H1 (cell line): ENCODE measurements around the gene SLC25A42. TPM values are rescaled to one million over a fixed set of nuclear protein-coding genes. Genes with fewer than 3 reads are reported as not detected.

ENCODE experiments used
- CTCF ChIA-PET: fragments of 300-600 bp; sonication (Branson Sonifier 250); formaldehyde crosslinking; loops from one replicate; lab custom pipeline; 2021; ENCODE audit not compliant: partially characterized antibody; lab: Charles Lee
- POLR2A ChIA-PET: fragments of 300-600 bp; sonication (Branson Sonifier 250); formaldehyde crosslinking; loops from one replicate; lab custom pipeline; 2021; ENCODE audit warnings: inconsistent platforms; ENCODE audit not compliant: partially characterized antibody; lab: Charles Lee
- DNase-seq, 2 experiments: peaks; one replicate each; pipeline versions ENCODE4 v3.0.0 to v3.0.0-alpha.2; 2010 to 2022; ENCODE audit warnings: low spot score in 2 of 2, low read depth in 1 of 2, mixed read lengths in 1 of 2
- FAIRE-seq: peaks from 2 replicates; lab custom pipeline; 2011; peaks lifted over from hg19 to GRCh38; lab: Jason Lieb, UNC
- H2AFZ ChIP-seq: 2 replicates; pipeline ENCODE4 v1.8.1; 2012; ENCODE audit warnings: low read length, inconsistent platforms
- H2AK5ac ChIP-seq: 2 replicates; pipeline ENCODE4 v1.6.1; 2013; ENCODE audit warnings: low read depth, low read length
- H2BK120ac ChIP-seq: replicated peaks from 2 replicates; pipeline ENCODE3; 2013; ENCODE audit warnings: low read depth, low read length, inconsistent platforms
- H2BK12ac ChIP-seq: 2 replicates; pipeline ENCODE4 v1.6.1; 2013; ENCODE audit warnings: low read depth, low read length
- H2BK15ac ChIP-seq: 2 replicates; pipeline ENCODE4 v1.6.1; 2013; ENCODE audit warnings: low read length
- H2BK20ac ChIP-seq: 2 replicates; pipeline ENCODE4 v1.6.1; 2013; ENCODE audit warnings: low read length
- H2BK5ac ChIP-seq: 2 replicates; pipeline ENCODE4 v1.6.1; 2013; ENCODE audit warnings: low read depth, low read length
- H3K14ac ChIP-seq: 2 replicates; pipeline ENCODE4 v1.6.1; 2013; ENCODE audit warnings: inconsistent platforms; ENCODE audit not compliant: insufficient read length
- H3K18ac ChIP-seq: 2 replicates; pipeline ENCODE4 v1.6.1; 2013; ENCODE audit warnings: low read length; ENCODE audit errors: extremely low read depth
- H3K23ac ChIP-seq: 2 replicates; pipeline ENCODE4 v1.6.1; 2013; ENCODE audit warnings: inconsistent platforms; ENCODE audit not compliant: insufficient read length
- H3K23me2 ChIP-seq: 2 replicates; pipeline ENCODE4 v1.6.1; 2013; ENCODE audit warnings: low read depth, low read length
- H3K27ac ChIP-seq: 2 replicates; pipeline ENCODE4 v1.6.1; 2011; ENCODE audit warnings: low read depth, low read length, inconsistent platforms
- H3K27me3 ChIP-seq, 4 experiments: replicated peaks in 1 of 4; 1 replicate in 1 of 4; 2 replicates in 3 of 4; pipeline versions ENCODE4 v1.6.1 to v1.8.1; 2011 to 2013; ENCODE audit warnings: low read length in 3 of 4, mild to moderate bottlenecking in 3 of 4, inconsistent platforms in 2 of 4, mixed read lengths in 2 of 4, moderate library complexity in 1 of 4; ENCODE audit not compliant: control insufficient read depth in 3 of 4, insufficient read depth in 3 of 4; ENCODE audit errors: extremely low read depth in 1 of 4
- H3K36me3 ChIP-seq, 4 experiments: 2 replicates each; pipeline versions ENCODE4 v1.6.1 to v1.8.1; 2011 to 2013; ENCODE audit warnings: mild to moderate bottlenecking in 4 of 4, low read length in 3 of 4, moderate library complexity in 2 of 4, control low read depth in 1 of 4, inconsistent platforms in 1 of 4; ENCODE audit not compliant: insufficient read depth in 4 of 4, control insufficient read depth in 2 of 4
- H3K4ac ChIP-seq: replicated peaks from 2 replicates; pipeline ENCODE3; 2013; ENCODE audit warnings: low read length, low read depth, mixed read lengths, inconsistent platforms; ENCODE audit not compliant: insufficient read length
- H3K4me1 ChIP-seq, 4 experiments: replicated peaks in 1 of 4; 1 replicate in 1 of 4; 2 replicates in 3 of 4; pipeline versions ENCODE4 v1.6.1 to v1.8.1; 2011 to 2013; ENCODE audit warnings: low read length in 3 of 4, inconsistent platforms in 2 of 4, mixed read lengths in 1 of 4; ENCODE audit not compliant: insufficient read depth in 4 of 4, control insufficient read depth in 3 of 4
- H3K4me2 ChIP-seq, 2 experiments: 2 replicates each; pipeline versions ENCODE4 v1.6.1 to v1.8.1; 2011 to 2013; ENCODE audit warnings: low read depth in 2 of 2, low read length in 2 of 2, control low read depth in 1 of 2, inconsistent platforms in 1 of 2, mild to moderate bottlenecking in 1 of 2; ENCODE audit not compliant: insufficient read depth in 1 of 2
- H3K4me3 ChIP-seq, 4 experiments: fragments of 200-600, 300-600 bp in 1 of 4; sonication (generic), shearing (Covaris generic), sonication (Bioruptor Twin) in 1 of 4; 2 replicates each; pipeline versions ENCODE4 v1.5.1 to v1.8.1; 2011 to 2016; ENCODE audit warnings: low read length in 4 of 4, low read depth in 3 of 4, control low read depth in 2 of 4, inconsistent platforms in 2 of 4, mild to moderate bottlenecking in 2 of 4, mixed read lengths in 1 of 4, moderate library complexity in 1 of 4; ENCODE audit not compliant: insufficient read depth in 2 of 4; ENCODE audit errors: extremely low read depth in 1 of 4
- H3K56ac ChIP-seq: replicated peaks from 2 replicates; pipeline ENCODE3; 2013; ENCODE audit warnings: low read depth, mild to moderate bottlenecking, mixed read lengths, low read length, inconsistent platforms; ENCODE audit not compliant: insufficient read length
- H3K79me1 ChIP-seq: 2 replicates; pipeline ENCODE4 v1.6.1; 2013; ENCODE audit warnings: low read depth, low read length, control low read depth
- H3K79me2 ChIP-seq, 2 experiments: 2 replicates each; pipeline versions ENCODE4 v1.6.1 to v1.8.1; 2012 to 2013; ENCODE audit warnings: low read length in 2 of 2, mild to moderate bottlenecking in 2 of 2, inconsistent platforms in 1 of 2; ENCODE audit not compliant: insufficient read depth in 2 of 2, control insufficient read depth in 1 of 2
- H3K9ac ChIP-seq, 4 experiments: replicated peaks in 1 of 4; 1 replicate in 1 of 4; 2 replicates in 3 of 4; pipeline versions ENCODE4 v1.6.1 to v1.8.1; 2011 to 2013; ENCODE audit warnings: low read depth in 3 of 4, low read length in 3 of 4, control low read depth in 2 of 4, mild to moderate bottlenecking in 2 of 4, moderate library complexity in 2 of 4, inconsistent platforms in 1 of 4; ENCODE audit errors: extremely low read depth in 1 of 4
- H3K9me3 ChIP-seq, 2 experiments: 2 replicates each; pipeline versions ENCODE4 v1.6.1 to v1.8.1; 2012 to 2013; ENCODE audit warnings: mild to moderate bottlenecking in 2 of 2, moderate library complexity in 2 of 2, control low read depth in 1 of 2, inconsistent platforms in 1 of 2, low read depth in 1 of 2, low read length in 1 of 2, mixed read lengths in 1 of 2; ENCODE audit not compliant: insufficient read depth in 2 of 2
- H4K20me1 ChIP-seq, 2 experiments: replicated peaks in 1 of 2; 2 replicates each; pipeline versions ENCODE3 to v1.8.1; 2011 to 2013; ENCODE audit warnings: inconsistent platforms in 2 of 2, low read length in 2 of 2, mild to moderate bottlenecking in 1 of 2; ENCODE audit not compliant: insufficient read depth in 2 of 2, control insufficient read depth in 1 of 2
- H4K5ac ChIP-seq: 2 replicates; pipeline ENCODE4 v1.6.1; 2013; ENCODE audit warnings: low read length, low read depth, mixed read lengths, inconsistent platforms; ENCODE audit not compliant: insufficient read length
- H4K8ac ChIP-seq: 2 replicates; pipeline ENCODE4 v1.8.0; 2013; ENCODE audit warnings: mild to moderate bottlenecking, moderate library complexity, low read length, inconsistent platforms; ENCODE audit not compliant: insufficient read depth; ENCODE audit errors: extremely low read depth
- H4K91ac ChIP-seq: replicated peaks from 2 replicates; pipeline ENCODE3; 2013; ENCODE audit warnings: low read length, mixed read lengths, inconsistent platforms; ENCODE audit not compliant: insufficient read length
- ASH2L ChIP-seq: fragments of 200-600, 300-600 bp; sonication (generic); IDR thresholded peaks from one replicate; pipeline ENCODE4 v1.7.1; 2017; ENCODE audit warnings: low read length
- CBX8 ChIP-seq: fragments of 300-800, 300-1000 bp; sonication (generic); IDR thresholded peaks from 2 replicates; pipeline ENCODE4 v1.7.1; 2016; ENCODE audit warnings: low read depth, low read length, borderline replicate concordance
- CHD1 ChIP-seq: IDR thresholded peaks from 2 replicates; pipeline ENCODE4 v1.6.1; 2012; ENCODE audit warnings: low read depth, low read length, improper control_type of control experiment
- HDAC6 ChIP-seq: IDR thresholded peaks from one replicate; pipeline ENCODE4 v1.7.1; 2012; ENCODE audit warnings: low read depth, mild to moderate bottlenecking, inconsistent platforms, low read length, moderate library complexity
- JUND ChIP-seq: IDR thresholded peaks from 2 replicates; pipeline ENCODE4 v1.6.1; 2011; ENCODE audit warnings: mild to moderate bottlenecking, improper control_type of control experiment, low read length
- NRF1 ChIP-seq: IDR thresholded peaks from 2 replicates; pipeline ENCODE4 v1.6.1; 2011; ENCODE audit warnings: mild to moderate bottlenecking, low read depth, low read length, improper control_type of control experiment
- PHF8 ChIP-seq: fragments of 200-600 bp; sonication (generic); conservative IDR thresholded peaks from 2 replicates; pipeline ENCODE4 v1.7.1; 2012; ENCODE audit warnings: low read depth, mild to moderate bottlenecking, inconsistent platforms, low read length, moderate library complexity
- POU5F1 ChIP-seq: IDR thresholded peaks from 2 replicates; pipeline ENCODE4 v1.6.1; 2011; ENCODE audit warnings: low read depth, mild to moderate bottlenecking, low read length, moderate library complexity
- RAD21 ChIP-seq, 2 experiments: IDR thresholded peaks in 1 of 2; conservative IDR thresholded peaks in 1 of 2; 2 replicates each; pipeline ENCODE4 v1.6.1; 2011; ENCODE audit warnings: low read depth in 2 of 2, low read length in 2 of 2, improper control_type of control experiment in 1 of 2, inconsistent platforms in 1 of 2, mild to moderate bottlenecking in 1 of 2, moderate library complexity in 1 of 2
- SAP30 ChIP-seq: fragments of 300-600 bp; sonication (generic); IDR thresholded peaks from 2 replicates; pipeline ENCODE4 v1.7.1; 2012; ENCODE audit warnings: low read length, moderate library complexity, mild to moderate bottlenecking, inconsistent platforms; ENCODE audit not compliant: insufficient read depth, insufficient replicate concordance
- SIX5 ChIP-seq: IDR thresholded peaks from 2 replicates; pipeline ENCODE4 v1.6.1; 2011; ENCODE audit warnings: mild to moderate bottlenecking, low read depth, low read length
- SP2 ChIP-seq: IDR thresholded peaks from 2 replicates; pipeline ENCODE4 v1.6.1; 2012; ENCODE audit warnings: mild to moderate bottlenecking, low read length, inconsistent platforms
- SP4 ChIP-seq: IDR thresholded peaks from 2 replicates; pipeline ENCODE4 v1.6.1; 2012; ENCODE audit warnings: low read length, inconsistent platforms
- SRF ChIP-seq: IDR thresholded peaks from 2 replicates; pipeline ENCODE4 v1.6.1; 2011; ENCODE audit warnings: mild to moderate bottlenecking, low read depth, low read length, moderate library complexity
- SUZ12 ChIP-seq: fragments of 200-600 bp; sonication (generic); IDR thresholded peaks from 2 replicates; pipeline ENCODE4 v1.6.1; 2012; ENCODE audit warnings: mild to moderate bottlenecking, inconsistent platforms, low read length, moderate library complexity, mixed read lengths
- YY1 ChIP-seq: IDR thresholded peaks from 2 replicates; pipeline ENCODE4 v1.6.1; 2011; ENCODE audit warnings: low read depth, mild to moderate bottlenecking, low read length
- WGBS, 2 experiments: shearing (Covaris generic) in 1 of 2; methylation state at CpG; one replicate each; pipeline versions ENCODE4 v1.1.6 to v1.1.7; 2013 to 2015; ENCODE audit warnings: low lambda C conversion rate in 2 of 2, mixed read lengths in 2 of 2, inconsistent platforms in 1 of 2, low coverage in 1 of 2, missing lambda C conversion rate in 1 of 2; ENCODE audit not compliant: insufficient replicate concordance in 2 of 2, insufficient coverage in 1 of 2, insufficient read length in 1 of 2; ENCODE audit errors: extremely low coverage in 1 of 2, missing lambda C conversion rate in 1 of 2; 5-methylcytosine and 5-hydroxymethylcytosine counted together
- polyA plus RNA-seq, 7 experiments: library from polyadenylated mRNA; depleted of rRNA in 3 of 7; stranded (reverse) in 5 of 7; unstranded in 2 of 7; fragments of >200 nt in 5 of 7; fragments of 200-250 nt in 2 of 7; gene quantifications; 1 replicate in 5 of 7; 2 replicates in 1 of 7; 4 replicates in 1 of 7; pipeline versions ENCODE4 v1.2.1 to v1.2.3, GENCODE V29; 2011 to 2013; ENCODE audit warnings: missing spikeins in 2 of 7, mixed read lengths in 2 of 7
- total RNA-seq: library from RNA; stranded (reverse); fragmentation: NEBNext Ultra II Directional; extraction: Animal tissue kit (Norgen Biotek cat#: 25700); gene quantifications from 2 replicates; pipeline ENCODE4 v1.2.1, GENCODE V29; 2021

SLC25A42 gene
- total and polyA plus RNA-seq, 2 of the 8 experiments (the other 6 are each of a cell fraction or from before 2014, with no cell fraction given): 5.9 to 6.2 TPM

- ChIA-PET POLR2A (no interaction called here), CTCF (interaction anchor here (0.9 to 6.8 kb wide), 6 partner anchors 11 to 126 kb away, joined by 3 to 58 read pairs (median 36); no protein-coding TSS in a partner anchor)
- H3K4ac ChIP-seq: no peak overlapping the region
- H2AFZ ChIP-seq: no peak overlapping the region
- peaks cover 4% of the 10 kb centered on the region; the same call in 1 of the 2 replicates for H3K79me1 ChIP-seq
- no peak overlapping the region for H4K8ac ChIP-seq
- peaks cover 17 to 32% of the 10 kb centered on the region in 2 experiments for H4K20me1 ChIP-seq
- H3K14ac ChIP-seq: no peak overlapping the region
- H3K4me2 ChIP-seq: no peak overlapping the region
- H3K18ac ChIP-seq: no peak overlapping the region
- no peak overlapping the region for H3K4me3 ChIP-seq
- no peaks in the 10 kb centered on the region for H3K4me1 ChIP-seq
- no peak overlapping the region for H2BK5ac ChIP-seq
- 86% methylated on average over 5 of the region's 13 CpGs; no CpG with 5 or more reads in 1 of the 2 experiments for WGBS, 2 experiments
- no peak overlapping the region for H3K27ac ChIP-seq
- no peak for FAIRE-seq
- no peaks in the 10 kb centered on the region; a peak in 2 of 7 replicates for H3K27me3 ChIP-seq
- H2AK5ac ChIP-seq: no peak overlapping the region
- H2BK120ac ChIP-seq: no peak overlapping the region
- no peaks in the 10 kb centered on the region for H3K79me2 ChIP-seq
- H3K56ac ChIP-seq: no peak overlapping the region
- no peak overlapping the region for H2BK12ac ChIP-seq
- no peaks in the 10 kb centered on the region for H3K23me2 ChIP-seq
- H3K23ac ChIP-seq: no peak overlapping the region
- no peak overlapping the region for H4K91ac ChIP-seq
- H3K9ac ChIP-seq: no peak overlapping the region
- no peak for DNase-seq
- no peak overlapping the region for H2BK15ac ChIP-seq
- H4K5ac ChIP-seq: no peak overlapping the region
- no peak overlapping the region for H2BK20ac ChIP-seq
- peaks cover 24 to 50% (median 43%) of the 10 kb centered on the region in 4 experiments for H3K36me3 ChIP-seq
- no peaks in the 10 kb centered on the region for H3K9me3 ChIP-seq
- TF ChIP-seq SAP30 (no peak), RAD21 (IDR thresholded peaks at IDR 0.05 in 1 of 2, conservative IDR thresholded peaks at IDR 0.05 in 1 of 2; ENCODE audit: low read depth in 2 of 2, low read length in 2 of 2) (no peak), SIX5 (no peak), SUZ12 (no peak), CHD1 (no peak), POU5F1 (no peak), SP4 (no peak), SRF (no peak), HDAC6 (no peak), ASH2L (no peak), SP2 (no peak), NRF1 (no peak), PHF8 (no peak), CBX8 (no peak), JUND (no peak), YY1 (no peak)
These were observed 8.1 kb upstream of the SLC25A42 start for GRCh38 chr19:19055701-19056100.
